Stomach (tissue), 9 donors: Measurements from ENCODE around the gene B3GAT1. TPM values are rescaled to one million over a fixed set of nuclear protein-coding genes. Genes with fewer than 3 reads are reported as not detected.

Source experiments
- DNase-seq, 2 donors: peaks; one replicate each; pipeline versions ENCODE4 v3.0.0 to v3.0.0-alpha.2; 2013 to 2019
- H3K27ac ChIP-seq, 5 donors: fragments of 200-600 bp in 4 of 5; sonication (generic) in 4 of 5; one replicate each; pipeline ENCODE4 v1.5.1; 2013 to 2019; ENCODE audit warnings: mild to moderate bottlenecking in 1 of 5, moderate library complexity in 1 of 5
- H3K27me3 ChIP-seq, 3 donors: fragments of 200-600 bp; sonication (generic); one replicate each; pipeline ENCODE4 v1.5.1; 2017 to 2019; ENCODE audit warnings: mixed run types in 1 of 3
- H3K36me3 ChIP-seq, 4 donors: fragments of 200-600 bp; sonication (generic); 1 replicate in 3 of 4; 2 replicates in 1 of 4; pipeline ENCODE4 v1.5.1; 2016 to 2019
- H3K4me1 ChIP-seq, 4 donors: fragments of 200-600 bp; sonication (generic); one replicate each; pipeline ENCODE4 v1.5.1; 2016 to 2019
- H3K4me3 ChIP-seq, 4 donors: fragments of 200-600 bp; sonication (generic) in 3 of 4; one replicate each; pipeline ENCODE4 v1.5.1; 2016 to 2019; ENCODE audit warnings: mild to moderate bottlenecking in 1 of 4
- H3K9me3 ChIP-seq, 4 donors: fragments of 200-600 bp; sonication (generic); one replicate each; pipeline ENCODE4 v1.5.1; 2016 to 2019
- EP300 ChIP-seq: sonication (generic); formaldehyde crosslinking; IDR thresholded peaks from one replicate; pipeline ENCODE4 v1.6.1; 2017; ENCODE audit warnings: antibody characterized with exemption
- POLR2A ChIP-seq, 4 donors: fragments of 450-650 bp; IDR thresholded peaks; one replicate each; pipeline ENCODE4 v1.6.1; 2016; ENCODE audit warnings: antibody characterized with exemption in 4 of 4, control low read depth in 2 of 4, mild to moderate bottlenecking in 1 of 4, moderate library complexity in 1 of 4
- POLR2AphosphoS5 ChIP-seq, 3 donors: sonication (generic); formaldehyde crosslinking; IDR thresholded peaks; one replicate each; pipeline ENCODE4 v1.6.1; 2016; ENCODE audit warnings: antibody characterized with exemption in 3 of 3
- WGBS, 5 donors: extraction: QIAGEN DNeasy Blood & Tissue Kit in 3 of 5; methylation state at CpG; one replicate each; pipeline versions ENCODE4 v1.1.5 to v1.1.7; 2013 to 2018; 5-methylcytosine and 5-hydroxymethylcytosine counted together
- intact Hi-C: fragments of 100-400 bp; cut with DNase I; formaldehyde crosslinking; loops from one replicate; pipeline ENCODE4 v1.15.1; 2023; ENCODE audit warnings: low total_unique reads
- polyA plus RNA-seq, 3 donors: library from polyadenylated mRNA; stranded (reverse); fragments of 200-250 nt; gene quantifications; one replicate each; pipeline ENCODE4 v1.2.3, GENCODE V29; 2013
- total RNA-seq, 5 donors: library from RNA; depleted of rRNA; stranded (reverse); fragments of >200 nt; gene quantifications; one replicate each; pipeline versions ENCODE4 v1.1.0 to v1.2.3, GENCODE V29; 2014 to 2016
- TF ChIP-seq, protein P1 (sequence below), 7 experiments: fragments of 450-650 bp in 4 of 7; fragments of 200-600 bp in 3 of 7; sonication (generic) in 3 of 7; IDR thresholded peaks; one replicate each; pipeline ENCODE4 v1.5.1; 2016 to 2019; ENCODE audit warnings: antibody characterized with exemption in 7 of 7, control low read depth in 2 of 7, mild to moderate bottlenecking in 1 of 7
- donor health status: healthy with polysubstance abuse.
- donor health status: Bipolar disorder and iron deficiency.
- donor health status: healthy.

The B3GAT1 gene
- total and polyA plus RNA-seq, 8 donors: 5.3 to 34.4 (median 18.7) TPM; not detected in 2

DNA sequence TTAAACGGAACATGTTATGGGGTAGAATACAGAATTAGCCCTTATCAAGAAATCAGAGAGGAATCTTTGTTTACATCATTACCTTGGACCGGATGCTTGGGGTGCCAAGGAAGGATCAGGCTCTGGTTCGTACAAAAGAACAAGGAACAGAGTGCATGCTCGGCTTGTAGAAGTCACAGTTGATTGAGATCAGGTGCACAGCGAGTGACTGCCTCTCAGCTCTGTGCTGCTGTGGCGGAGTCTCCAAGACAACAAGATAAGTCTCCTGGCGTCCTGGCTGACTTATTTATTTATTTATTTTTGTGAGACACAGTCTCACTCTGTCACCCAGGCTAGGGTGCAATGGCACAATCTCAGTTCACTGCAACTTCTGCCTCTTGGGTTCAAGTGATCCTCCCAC is 48.5 kb downstream of the B3GAT1 start:
- DNase-seq: peak in 1 of 2 donors; percentile 22
- Histone ChIP-seq H3K27ac (no peak overlapping the region), H3K4me1 (peaks cover 0 to 10% (median 6%) of the 10 kb centered on the region in 4 donors), H3K27me3 (peaks cover 0 to 19% (median 0%) of the 10 kb centered on the region in 3 donors), H3K4me3 (no peak overlapping the region), H3K36me3 (no peaks in the 10 kb centered on the region), H3K9me3 (no peaks in the 10 kb centered on the region)
- intact Hi-C loops: no loop called here
- TF ChIP-seq, protein P1, sequence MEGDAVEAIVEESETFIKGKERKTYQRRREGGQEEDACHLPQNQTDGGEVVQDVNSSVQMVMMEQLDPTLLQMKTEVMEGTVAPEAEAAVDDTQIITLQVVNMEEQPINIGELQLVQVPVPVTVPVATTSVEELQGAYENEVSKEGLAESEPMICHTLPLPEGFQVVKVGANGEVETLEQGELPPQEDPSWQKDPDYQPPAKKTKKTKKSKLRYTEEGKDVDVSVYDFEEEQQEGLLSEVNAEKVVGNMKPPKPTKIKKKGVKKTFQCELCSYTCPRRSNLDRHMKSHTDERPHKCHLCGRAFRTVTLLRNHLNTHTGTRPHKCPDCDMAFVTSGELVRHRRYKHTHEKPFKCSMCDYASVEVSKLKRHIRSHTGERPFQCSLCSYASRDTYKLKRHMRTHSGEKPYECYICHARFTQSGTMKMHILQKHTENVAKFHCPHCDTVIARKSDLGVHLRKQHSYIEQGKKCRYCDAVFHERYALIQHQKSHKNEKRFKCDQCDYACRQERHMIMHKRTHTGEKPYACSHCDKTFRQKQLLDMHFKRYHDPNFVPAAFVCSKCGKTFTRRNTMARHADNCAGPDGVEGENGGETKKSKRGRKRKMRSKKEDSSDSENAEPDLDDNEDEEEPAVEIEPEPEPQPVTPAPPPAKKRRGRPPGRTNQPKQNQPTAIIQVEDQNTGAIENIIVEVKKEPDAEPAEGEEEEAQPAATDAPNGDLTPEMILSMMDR (IDR thresholded peaks at IDR 0.05): no peak
- TF ChIP-seq POLR2A (IDR thresholded peaks at IDR 0.05) (no peak), POLR2AphosphoS5 (IDR thresholded peaks at IDR 0.05) (no peak), EP300 (no peak)
- WGBS, 5 donors: 39 to 58% (median 44%) methylated on average over 7 of the region's 7 CpGs

DNA sequence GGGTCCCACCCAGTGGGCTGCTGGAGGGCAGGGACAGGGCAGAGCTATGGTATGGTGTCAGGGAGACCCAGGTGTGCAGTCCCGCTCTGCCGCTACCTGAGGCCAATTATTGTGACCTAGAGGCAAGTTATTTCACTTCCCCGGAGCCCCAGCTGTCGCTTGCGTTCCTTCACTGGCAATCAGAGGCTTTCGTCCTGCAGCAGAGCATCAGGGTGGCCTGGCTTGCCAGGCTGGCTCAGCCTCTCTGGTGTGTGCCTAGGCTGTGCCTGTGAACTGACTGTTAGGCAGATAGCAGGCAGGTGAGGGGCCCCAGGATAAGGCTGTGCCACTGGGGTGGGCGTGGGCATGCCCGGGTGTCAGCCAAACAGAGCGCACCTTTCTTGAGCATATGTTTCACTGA is 48.9 kb downstream of the B3GAT1 start:
- no peak for DNase-seq
- H3K9me3 ChIP-seq: no peaks in the 10 kb centered on the region
- intact Hi-C loops: no loop called here
- 79 to 84% (median 82%) methylated on average over 6 to 9 of the region's 9 CpGs for WGBS, 5 donors
- H3K4me1 ChIP-seq: peaks cover 0 to 10% (median 6%) of the 10 kb centered on the region in 4 donors
- no peak overlapping the region for H3K27ac ChIP-seq
- no peaks in the 10 kb centered on the region for H3K36me3 ChIP-seq
- H3K27me3 ChIP-seq: peaks cover 0 to 19% (median 0%) of the 10 kb centered on the region in 3 donors
- no peak overlapping the region for H3K4me3 ChIP-seq
- no peak for TF ChIP-seq POLR2AphosphoS5 (IDR thresholded peaks at IDR 0.05)

DNA sequence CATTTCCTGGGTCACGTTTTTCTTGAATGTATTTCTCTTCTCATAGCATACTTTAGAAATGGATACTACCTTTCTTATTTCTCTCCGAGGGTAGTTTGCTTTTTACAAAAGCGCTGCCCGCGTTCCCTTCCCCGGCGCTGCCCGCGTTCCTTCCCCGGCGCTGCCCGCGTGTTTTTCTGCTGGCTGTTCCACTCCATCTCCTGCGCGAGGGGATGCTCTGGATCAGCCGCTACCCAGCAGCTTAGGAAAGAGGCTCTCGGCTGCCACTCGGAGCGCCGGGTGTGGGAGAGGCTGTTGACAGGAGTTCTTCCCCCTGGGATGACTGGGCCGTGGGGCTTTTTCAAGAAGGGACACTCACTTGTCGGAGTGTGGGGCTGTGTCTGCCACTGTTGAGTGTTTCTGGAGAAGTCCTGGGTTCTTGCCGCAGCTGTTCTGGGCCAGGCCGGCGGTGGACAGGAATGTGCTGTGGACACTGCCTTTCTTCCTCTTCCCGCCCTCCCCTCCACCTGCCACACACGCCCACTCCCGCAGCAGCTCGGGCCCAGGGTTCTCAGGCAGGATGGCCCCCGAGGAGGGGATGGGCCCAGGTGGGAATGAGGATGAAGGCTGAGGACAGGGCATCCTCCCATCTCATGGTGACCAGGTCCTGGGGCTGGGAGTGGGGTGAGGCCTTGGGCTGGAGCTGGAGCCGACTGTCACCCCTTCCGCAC is 49.7 kb downstream of the B3GAT1 start:
- H3K9me3 ChIP-seq: no peaks in the 10 kb centered on the region
- peaks cover 0 to 10% (median 6%) of the 10 kb centered on the region in 4 donors for H3K4me1 ChIP-seq
- no peak overlapping the region for H3K4me3 ChIP-seq
- intact Hi-C loops: no loop called here
- H3K27ac ChIP-seq: no peak overlapping the region
- TF ChIP-seq, protein P1 (IDR thresholded peaks at IDR 0.05): no peak
- TF ChIP-seq EP300 (no peak), POLR2A (IDR thresholded peaks at IDR 0.05) (no peak), POLR2AphosphoS5 (IDR thresholded peaks at IDR 0.05) (no peak)
- H3K27me3 ChIP-seq: peaks cover 0 to 19% (median 0%) of the 10 kb centered on the region in 3 donors
- no peaks in the 10 kb centered on the region for H3K36me3 ChIP-seq
- 87 to 91% (median 89%) methylated on average over 31 to 32 of the region's 32 CpGs for WGBS, 5 donors
- DNase-seq: no peak

DNA sequence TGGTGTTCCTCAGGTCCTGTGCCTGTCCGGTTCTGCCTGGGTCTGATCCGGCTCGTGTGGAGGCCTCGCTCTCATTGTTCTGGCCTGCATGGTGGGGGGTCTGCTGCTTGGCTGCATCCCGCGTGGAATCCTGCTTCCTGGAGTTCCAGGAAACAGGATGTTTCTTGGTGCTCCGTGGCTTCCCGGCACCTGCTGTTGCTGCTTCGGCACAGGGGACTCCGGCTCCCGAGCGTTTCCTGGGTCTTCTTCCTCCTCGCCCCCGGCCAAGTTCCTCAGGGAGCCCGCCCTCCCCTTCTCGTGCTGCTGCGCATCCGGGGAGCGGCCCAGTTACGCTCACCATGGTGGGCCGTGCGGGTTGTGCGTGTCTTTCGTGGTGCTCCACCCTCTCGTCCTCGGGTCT is 50.4 kb downstream of the B3GAT1 start:
- DNase-seq: no peak
- H3K4me1 ChIP-seq: peaks cover 0 to 10% (median 6%) of the 10 kb centered on the region in 4 donors
- intact Hi-C loops: no loop called here
- no peak overlapping the region for H3K27ac ChIP-seq
- no peak overlapping the region for H3K4me3 ChIP-seq
- H3K36me3 ChIP-seq: no peaks in the 10 kb centered on the region
- no peaks in the 10 kb centered on the region for H3K9me3 ChIP-seq
- 81 to 86% (median 82%) methylated on average over 26 of the region's 26 CpGs for WGBS, 5 donors
- TF ChIP-seq POLR2AphosphoS5 (IDR thresholded peaks at IDR 0.05) (no peak), EP300 (no peak), POLR2A (IDR thresholded peaks at IDR 0.05) (no peak)
- TF ChIP-seq, protein P1 (IDR thresholded peaks at IDR 0.05): no peak
- H3K27me3 ChIP-seq: peaks cover 0 to 19% (median 0%) of the 10 kb centered on the region in 3 donors
